NCI-H82 treated with DMSO at 0.1 percent for 48 hours (cell line): ENCODE data around the gene PLA2G2C.
"Not testable (repeated sequence)": the region's sequence is repeated elsewhere in the genome, so short reads cannot be mapped to it uniquely, and the experiment has no call there.

Experiments used
- DNase-seq: peaks from one replicate; lab custom pipeline; 2025; ENCODE audit not compliant: unreplicated experiment; lab: John Stamatoyannopoulos, UW

PLA2G2C gene, protein sequence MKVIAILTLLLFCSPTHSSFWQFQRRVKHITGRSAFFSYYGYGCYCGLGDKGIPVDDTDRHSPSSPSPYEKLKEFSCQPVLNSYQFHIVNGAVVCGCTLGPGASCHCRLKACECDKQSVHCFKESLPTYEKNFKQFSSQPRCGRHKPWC

DNA sequence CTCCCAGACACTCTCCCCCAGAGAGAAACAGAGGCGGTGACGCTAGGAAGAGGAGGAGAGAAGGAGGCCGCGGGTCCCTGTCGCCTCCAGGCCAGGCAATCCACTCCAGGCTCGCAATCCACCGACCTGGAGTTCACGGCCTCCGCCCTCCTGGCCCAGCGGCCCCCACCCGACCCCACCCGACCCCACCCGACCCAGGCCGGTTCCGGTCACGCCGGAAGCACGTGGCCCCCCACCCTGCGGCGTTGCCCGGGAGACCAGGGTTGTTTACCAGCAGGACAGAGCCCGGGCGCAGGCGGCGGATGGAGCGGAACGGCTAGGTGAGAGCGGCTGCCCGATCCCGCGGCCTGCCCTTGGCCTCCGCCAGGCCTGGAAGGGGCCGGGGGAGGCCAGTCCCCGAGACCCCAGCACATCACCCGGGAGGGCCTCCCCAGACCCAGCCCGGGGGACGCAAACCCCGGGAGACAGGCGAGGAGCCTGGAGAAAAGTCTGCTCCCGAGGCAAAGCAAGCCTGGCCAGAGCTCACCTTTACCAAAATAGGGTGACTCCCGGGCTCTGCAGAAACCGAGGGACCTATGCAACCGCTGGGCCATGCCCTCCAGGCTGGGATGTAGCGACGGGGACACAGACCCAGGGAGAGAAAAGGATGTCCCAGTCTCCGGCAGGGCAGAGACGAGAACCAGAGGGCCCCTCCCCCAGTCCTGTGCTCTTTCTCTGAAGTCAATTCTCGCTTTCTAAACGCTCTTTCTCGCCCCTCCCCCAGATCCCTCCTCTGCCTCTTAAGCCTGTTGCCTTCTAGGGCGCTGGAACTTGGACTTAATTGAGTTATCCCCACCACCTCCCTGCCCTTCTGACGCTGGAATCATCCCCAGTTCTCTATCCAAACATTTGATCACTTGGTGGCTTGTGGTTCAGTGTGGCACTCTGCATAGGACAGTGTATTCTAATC lies at the start of gene PLA2G2C, which contains the start of gene UBXN10:
Gene PLA2G2C, minus strand, starts transcription at position 685 of the 949 bp plus-strand sequence. CDS start 9,155 bp downstream, outside the sequence.
Gene UBXN10, plus strand, starts transcription at position 263 of the 949 bp plus-strand sequence. CDS start 4,466 bp downstream, outside the sequence.
- DNase-seq, result peak; percentile 55

DNA sequence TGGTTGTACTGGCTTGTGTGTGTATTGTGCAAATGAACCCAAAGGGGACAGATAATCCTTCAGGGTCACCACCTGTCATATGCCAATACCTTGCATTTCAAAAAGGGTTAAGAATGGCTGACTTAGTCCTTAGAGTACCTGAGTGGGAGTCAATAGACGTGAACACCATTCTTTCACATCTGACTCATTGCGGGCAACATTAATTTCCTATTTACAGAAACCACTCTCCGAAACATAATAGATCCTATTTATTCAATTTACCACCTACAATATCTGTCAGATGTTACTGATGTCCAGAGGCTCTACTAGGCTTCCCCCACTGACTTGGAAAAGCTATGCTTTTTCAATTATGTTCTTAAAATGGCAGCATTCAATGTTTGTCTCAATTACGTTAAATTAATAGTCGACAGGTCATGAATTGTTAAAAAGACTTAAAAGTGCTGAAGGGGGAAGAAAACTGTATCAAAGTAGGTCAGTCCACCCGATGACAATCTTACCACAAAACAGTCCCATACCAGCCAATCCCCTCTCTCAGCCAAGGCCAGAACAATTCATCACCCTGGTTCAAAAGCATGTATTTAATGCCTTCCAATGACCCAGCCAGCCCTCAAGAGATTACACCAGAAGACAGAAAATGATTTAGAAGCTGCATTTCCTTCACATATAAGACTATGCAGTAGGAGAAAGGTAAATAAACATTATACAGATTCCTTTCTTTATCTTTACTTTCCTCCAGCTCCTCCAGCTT lies 48.6 kb upstream of the PLA2G2C start:
- DNase-seq, result no peak

DNA sequence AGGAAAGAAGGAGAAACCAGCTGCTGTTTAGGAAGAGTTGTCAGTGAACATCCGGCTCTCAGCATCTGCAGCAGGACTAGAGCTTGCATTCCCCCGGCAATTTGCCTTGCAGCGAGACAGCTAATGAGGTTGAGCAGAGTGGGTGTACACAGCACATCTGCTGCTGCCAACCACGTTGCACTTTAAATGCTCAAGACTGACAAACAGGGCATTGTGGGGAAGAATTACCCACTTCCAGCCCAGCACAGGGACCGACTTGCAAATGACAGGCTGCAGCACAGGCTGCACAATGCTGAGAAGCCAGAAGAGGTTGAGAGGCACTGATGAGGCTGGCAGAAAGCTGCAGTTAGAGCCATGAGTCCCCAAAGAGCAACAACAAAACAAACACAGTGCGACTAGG lies 47.5 kb upstream of the PLA2G2C start:
- peak; percentile 33 for DNase-seq

DNA sequence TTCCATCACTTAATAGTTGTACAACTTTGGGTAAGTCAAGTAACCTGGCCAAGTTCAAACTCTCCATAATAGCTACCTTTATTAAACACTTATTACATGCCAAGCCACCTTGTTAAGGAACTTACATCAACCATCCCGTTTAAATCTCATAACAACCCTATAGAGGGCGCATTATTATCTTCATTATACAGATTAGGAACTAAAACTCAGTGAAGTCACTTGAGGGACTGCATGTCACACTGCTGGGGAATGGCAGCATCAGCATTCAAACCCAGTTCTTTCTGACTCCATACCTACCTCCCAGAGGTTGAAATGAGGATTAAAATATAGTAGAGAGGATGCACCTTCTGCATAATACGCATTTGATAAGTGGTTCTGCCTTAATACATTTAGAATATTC lies 47.1 kb upstream of the PLA2G2C start:
- DNase-seq, result peak; percentile 38

DNA sequence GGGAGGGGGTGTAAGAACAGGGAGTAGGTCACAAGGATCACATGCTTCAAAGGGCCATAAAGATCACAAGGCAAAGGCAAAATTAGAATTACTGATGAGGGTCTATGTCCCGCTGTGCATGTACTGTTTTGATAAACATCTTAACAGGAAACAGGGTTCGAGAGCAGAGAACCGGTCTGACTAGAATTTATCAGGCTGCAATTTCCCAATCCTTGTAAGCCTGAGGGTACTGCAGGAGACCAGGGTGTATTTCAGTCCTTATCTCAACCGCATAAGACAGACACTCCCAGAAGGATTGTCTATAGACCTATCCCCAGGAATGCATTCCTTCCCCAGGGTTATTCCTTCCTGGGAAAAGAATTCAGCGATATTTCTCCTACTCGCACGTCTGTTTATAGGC lies 46.2 kb upstream of the PLA2G2C start:
- DNase-seq, result not testable (repeated sequence)

DNA sequence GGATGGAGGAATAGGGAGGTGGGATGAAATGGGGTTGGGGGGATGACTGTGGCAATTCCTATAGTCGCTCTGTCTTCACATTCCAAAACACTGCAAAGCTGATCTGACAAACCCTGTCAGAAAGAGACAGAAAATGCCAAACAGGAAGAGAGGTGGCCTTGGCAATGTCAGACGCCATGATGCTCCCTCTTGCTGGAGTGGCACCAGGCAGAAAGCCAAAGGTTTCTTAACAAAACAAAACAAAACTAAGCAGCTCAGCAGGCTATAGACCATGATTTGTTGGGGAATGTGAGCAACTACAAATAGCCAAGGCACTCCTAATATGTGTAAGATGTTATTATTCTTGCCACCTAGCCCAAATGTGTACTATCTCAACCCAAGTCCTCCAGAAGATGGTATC lies 42.9 kb upstream of the PLA2G2C start:
- no peak for DNase-seq

DNA sequence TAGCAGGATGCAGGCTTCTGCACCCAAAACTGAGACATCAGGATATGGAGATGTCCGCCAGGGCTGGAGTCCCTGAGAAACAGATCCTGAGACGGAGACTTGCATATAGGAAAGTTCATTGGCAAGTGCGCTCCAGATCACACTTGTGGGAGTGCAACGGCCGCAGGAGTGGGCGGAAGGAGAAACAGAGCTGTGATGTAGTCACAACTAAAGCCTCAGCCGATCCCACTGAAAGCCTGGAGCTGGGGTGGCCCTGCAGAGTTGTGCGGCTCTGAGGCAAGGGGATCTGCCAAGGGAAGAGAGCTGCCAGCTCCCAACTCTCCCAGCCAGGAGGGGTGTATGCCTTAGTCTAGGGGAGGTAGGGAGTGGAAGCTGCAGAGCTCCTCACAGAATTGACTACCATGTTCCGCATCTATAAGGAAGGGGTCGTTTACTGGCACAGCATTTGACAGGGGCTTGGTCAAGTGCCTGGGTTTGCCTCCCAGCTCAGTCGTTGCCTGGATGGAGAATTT lies 42.1 kb upstream of the PLA2G2C start:
- no peak for DNase-seq

DNA sequence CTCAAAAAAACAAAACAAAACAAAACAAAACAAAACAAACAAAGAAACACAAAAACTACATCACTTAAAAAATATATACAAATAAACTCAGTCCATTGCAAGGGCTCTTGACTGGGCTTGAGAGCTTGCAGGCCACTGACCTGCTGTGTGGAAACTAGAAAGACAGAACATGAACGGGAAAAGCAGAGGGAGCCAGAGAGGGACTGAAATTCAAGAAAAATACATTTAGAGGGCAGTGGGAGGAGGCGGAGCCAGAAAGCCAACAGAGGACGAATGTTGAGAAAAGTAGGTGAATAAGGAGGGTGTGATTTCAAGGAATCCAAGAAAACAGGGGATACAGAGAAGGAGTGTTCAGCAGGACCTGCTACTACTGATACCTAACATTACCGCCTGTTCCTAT lies 41.4 kb upstream of the PLA2G2C start:
- no peak for DNase-seq

DNA sequence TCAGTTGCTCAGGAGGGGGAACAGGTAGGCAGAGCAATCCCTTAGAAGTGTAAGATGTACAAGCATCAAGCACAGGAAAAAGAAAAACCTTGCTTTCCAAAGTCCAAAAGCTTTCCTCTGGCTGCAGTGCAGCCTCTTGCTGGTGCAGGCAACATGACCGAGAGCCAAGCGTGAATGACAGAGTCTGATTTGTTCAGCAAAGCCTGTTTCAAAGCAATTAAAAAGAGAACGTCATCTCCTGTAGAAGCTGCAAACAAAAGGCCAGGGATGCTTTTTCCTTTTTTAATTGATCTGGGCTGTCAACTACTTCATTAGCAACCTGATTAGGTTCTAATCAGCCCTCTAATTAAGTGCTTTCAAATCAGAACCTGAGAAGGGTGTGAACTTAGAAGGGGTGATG lies 38.2 kb upstream of the PLA2G2C start:
- no peak for DNase-seq

DNA sequence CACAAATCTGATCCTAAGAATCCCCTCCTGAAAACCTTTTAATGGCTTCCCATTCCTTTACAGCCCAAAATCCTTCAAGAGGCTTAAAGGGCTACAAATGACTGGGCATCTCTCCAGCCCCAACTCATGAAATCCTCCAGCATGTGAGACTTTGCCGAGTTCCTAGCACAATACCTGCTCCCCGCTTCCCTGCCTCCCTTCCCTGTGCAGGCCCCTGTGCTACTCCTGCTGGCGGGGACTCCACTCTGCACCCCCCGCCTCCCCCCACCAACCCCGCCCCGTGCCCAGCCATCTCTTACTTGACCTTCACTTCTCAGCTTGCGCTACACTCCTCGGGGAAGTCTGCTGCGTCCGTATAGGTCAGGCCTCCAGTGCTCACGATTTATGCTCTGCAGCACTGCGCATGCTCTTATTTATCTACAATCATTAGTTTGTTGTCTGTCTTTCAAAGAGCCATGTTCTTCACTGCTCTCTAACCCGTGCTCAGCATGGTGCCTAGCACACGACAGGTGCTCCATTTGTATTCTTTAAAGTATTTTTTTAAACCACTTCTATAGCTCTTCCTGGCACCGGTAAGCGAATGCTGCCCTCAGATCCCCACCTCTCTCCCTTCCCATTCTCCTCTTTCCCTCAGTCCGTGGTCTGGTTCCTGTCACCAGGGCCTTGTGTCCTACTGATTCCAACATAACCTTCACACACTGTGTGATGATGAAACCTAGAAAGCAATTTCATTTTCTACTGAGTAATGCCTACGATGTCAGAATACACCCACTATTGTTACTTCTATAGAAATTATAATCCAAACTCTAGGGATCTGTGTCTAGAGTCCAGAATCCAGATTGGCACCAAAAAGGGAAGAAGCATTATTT lies 37.5 kb upstream of the PLA2G2C start:
- no peak for DNase-seq

DNA sequence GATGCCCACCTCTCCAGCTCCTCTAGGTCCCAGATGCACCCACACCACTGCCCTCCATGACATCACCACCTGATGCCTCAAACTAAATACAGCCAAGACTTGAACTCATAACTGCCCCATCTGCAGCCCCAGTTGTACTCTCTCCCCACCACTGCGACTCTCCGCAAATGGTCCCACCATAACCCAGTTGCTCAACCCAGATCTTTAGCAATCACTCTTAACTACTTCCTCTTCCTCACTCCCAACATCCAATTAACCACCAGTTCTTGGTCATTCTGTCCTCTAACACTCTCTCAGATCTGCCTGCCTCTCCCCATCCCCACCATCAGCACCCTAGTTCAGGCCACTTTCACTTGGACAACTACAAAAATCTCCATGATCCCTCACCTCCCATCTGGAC lies 36.8 kb upstream of the PLA2G2C start:
- DNase-seq, result no peak

DNA sequence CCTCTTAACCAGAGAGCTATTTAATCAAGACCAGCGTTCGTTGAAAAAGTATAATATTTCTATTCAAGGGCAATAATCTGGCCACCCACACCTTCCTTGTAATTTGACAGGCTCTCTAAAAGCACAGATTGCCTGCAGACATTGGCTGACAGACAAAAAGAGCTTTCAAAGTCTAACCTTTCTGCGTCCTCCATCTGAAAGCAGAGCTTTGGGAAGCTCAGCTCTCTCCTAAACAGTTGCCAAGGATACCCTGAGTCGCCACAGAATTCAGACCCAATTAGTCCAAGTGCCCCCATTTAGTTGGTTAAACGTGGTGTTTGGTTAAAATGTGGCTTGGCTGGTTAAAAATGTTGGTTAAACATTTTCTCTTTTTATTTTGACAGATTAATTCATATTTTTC lies 33.7 kb upstream of the PLA2G2C start:
- DNase-seq, result no peak

DNA sequence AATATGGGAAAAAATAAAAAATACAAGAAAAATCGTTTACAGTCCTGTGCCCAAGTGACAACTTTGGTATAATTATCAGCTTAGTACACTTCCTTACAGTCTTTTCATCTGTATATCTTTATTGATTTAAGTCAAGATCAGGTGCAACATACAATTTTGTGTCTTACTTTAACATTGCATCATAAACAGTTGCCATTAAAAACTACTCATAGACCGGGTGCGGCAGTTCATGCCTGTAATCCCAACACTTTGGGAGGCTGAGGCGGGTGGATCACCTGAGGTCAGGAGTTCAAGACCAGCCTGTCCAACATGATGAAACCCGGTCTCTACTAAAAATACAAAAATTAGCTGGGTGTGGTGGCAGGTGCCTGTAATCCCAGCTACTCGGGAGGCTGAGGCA lies 32.7 kb upstream of the PLA2G2C start:
- not testable (repeated sequence) for DNase-seq

DNA sequence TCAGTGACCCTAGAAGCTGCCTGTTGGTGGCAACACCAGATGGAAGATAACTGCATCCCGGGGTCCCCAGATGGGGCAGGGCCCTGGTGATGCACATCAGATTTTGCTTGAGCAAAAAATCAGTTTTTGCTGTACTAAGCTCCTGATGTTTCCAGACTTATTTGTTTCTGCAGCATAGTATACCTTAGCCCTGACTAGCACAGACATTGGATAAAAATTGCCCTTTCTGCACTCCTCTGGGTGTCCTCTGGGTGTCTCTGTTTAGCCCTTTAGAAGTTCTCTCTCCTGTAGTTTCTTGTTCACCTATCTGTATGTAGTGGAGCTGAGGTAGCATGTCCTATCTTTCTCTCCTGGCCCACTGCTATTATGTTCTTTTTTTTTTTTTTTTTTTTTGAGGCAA lies 30.3 kb upstream of the PLA2G2C start:
- peak; percentile 58 for DNase-seq

DNA sequence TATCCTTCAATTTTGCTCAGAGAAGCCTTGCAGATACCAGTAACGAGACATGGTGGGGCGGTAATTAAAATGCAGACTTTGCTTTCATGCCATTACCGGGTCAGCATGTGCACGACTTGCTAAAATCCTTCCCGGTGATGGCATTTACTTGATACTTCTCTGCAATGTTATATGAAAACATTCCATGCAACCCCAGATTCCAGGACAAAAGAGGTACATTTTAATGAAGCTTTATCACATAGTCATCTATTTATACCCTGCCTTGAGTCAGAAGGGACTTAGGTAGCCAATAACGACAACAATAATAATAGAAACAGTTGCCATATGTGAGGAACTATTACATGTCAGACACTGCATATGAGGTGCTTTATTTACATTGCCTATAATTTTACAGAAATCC lies 29.4 kb upstream of the PLA2G2C start:
- no peak for DNase-seq

DNA sequence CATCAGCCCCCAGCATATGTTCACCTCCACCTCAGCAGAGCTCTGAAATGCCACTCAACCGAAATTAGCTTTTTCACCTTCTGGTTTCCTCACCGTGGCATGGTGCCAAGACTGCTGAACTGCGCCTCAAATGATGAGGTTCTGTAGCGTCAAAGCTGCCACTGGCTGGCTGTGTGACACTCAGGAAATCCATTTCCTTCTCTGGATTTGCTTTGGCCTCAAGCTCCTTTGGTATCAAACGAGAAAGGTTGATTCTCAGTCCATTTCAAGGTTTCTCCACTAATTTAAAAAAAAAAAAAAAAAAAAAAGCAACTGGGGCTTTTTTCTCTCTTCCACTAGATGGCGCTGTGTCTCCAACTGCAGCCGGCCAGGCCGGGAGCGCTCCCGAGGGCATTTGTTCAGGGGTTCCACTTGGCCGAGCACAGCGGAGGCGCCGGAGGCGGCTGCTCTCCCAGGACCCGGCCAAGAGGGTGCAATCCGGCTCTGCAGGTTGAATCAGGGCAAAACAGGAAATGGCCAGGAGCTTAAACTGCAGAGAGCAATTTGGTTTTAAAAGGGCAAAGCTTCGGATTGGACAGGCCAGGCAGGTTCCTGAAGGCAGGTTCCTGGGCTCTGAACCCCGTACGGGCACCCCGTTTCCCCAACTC lies 26.5 kb upstream of the PLA2G2C start:
- DNase-seq, result peak; percentile 61

DNA sequence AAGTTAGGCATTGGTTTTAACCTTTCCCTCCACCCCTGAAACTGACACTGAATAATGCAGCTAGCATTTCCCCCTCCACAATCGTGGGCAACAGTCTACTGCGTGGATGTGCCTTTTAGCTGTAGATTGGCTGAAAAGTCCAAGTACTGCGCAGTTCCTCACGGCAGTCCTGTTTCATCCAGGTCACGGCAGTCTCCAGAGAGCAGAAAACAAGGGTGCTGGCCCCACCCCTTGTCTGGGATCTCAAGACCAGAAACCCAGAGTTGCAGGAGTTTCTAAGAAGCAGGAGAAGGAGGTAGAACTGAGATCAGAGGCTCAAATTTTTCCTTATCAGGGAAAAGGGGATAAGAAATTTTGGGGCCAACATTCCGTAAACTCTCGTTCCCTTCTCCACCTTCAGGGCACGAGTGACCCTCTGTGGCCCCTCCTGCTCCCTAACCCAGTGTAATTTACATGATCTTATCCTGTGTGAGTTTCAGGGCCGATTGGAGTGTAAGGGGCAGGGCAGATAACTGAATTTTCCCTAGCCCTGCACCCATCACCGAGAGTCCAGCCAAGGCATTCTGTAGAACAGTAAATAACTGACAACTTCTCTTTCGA lies 25.9 kb upstream of the PLA2G2C start:
- no peak for DNase-seq

DNA sequence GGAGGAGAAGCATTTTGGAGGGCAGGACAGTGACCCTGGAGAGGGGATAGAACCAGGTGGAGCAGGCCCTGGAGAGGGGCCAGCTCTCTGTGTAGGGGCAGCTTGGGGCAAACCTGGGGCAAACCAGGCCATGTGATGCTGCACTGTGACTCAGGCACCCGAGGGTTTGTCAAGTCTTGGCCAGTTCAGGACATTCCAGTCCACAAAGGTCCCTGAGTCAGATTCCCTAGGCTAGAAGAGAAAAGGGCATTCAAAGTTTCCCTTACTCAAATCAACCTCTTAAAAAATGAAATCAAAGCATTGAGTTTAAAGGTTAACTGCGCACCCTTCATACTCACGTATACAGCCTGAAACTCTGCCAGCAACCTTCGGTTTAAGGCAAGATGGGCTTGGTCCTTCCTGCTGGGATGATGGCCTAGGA lies 25.2 kb upstream of the PLA2G2C start:
- no peak for DNase-seq

DNA sequence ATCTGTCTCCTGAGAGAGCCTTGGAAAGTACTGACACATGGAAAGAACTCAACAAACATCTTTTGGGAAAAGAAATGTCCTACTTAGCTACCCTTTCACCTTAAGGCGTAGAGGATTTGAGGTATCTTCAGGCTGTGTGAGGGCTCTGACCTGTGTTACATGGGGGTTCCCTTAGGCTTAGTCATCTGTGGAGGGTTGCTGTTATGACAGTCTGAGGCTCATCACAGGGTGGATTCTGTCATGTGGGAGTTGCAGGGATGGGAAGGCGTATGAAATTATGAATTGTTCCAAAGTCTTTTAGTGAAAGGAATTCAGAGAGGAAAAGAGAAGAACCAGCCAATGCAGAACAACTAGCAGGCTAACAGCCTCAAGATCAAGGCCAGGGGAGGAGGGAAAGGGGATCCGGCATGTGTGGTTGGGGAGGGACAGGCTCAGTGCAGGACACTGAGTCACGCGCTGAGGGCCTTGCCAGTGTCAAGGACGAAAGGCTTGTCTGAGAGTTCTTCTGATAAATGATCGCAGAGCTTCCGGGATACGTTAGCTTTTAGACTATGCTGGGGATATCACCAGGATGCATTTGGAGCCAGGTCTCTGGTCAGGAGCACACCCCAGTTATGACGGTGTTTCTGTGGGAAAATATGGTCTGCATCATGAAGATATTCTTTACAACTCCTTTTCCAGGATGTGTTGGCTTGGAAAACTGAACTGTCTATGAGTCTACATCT lies 24.6 kb upstream of the PLA2G2C start:
- DNase-seq, result no peak
